MCF 10A (cell line): ENCODE measurements around the gene KLF13. TPM values are rescaled to one million over a fixed set of nuclear protein-coding genes. Genes with fewer than 3 reads are reported as not detected.

Source experiments
- BruUV-seq: library from RNA; stranded (reverse); fragments of 400-500 nt; replicated peaks from 2 replicates; lab custom pipeline; 2021; lab: Mats Ljungman, UMichigan
- CTCF ChIA-PET: fragments of 300-600 bp; sonication (Branson Sonifier 250); formaldehyde crosslinking; extraction: SDS; loops from one replicate; lab custom pipeline; 2021; ENCODE audit warnings: antibody characterized with exemption, inconsistent platforms; lab: Yijun Ruan, JAX
- POLR2A ChIA-PET: fragments of 300-600, 350-650 bp; sonication (Branson Sonifier 250); formaldehyde crosslinking; extraction: SDS; loops from one replicate; lab custom pipeline; 2020; ENCODE audit warnings: antibody characterized with exemption, inconsistent platforms; lab: Yijun Ruan, JAX
- DNase-seq: peaks from one replicate; pipeline ENCODE4 v3.0.0-alpha.2; 2018; ENCODE audit not compliant: unreplicated experiment
- H3K27ac Mint-ChIP-seq: one replicate; pipeline ENCODE4 v1.8.0; 2022; ENCODE audit warnings: mild to moderate bottlenecking, low read depth, mixed read lengths; ENCODE audit not compliant: unreplicated experiment
- H3K27me3 Mint-ChIP-seq: one replicate; pipeline ENCODE4 v1.8.0; 2022; ENCODE audit warnings: mixed read lengths; ENCODE audit not compliant: insufficient read depth, unreplicated experiment
- H3K36me3 Mint-ChIP-seq: one replicate; pipeline ENCODE4 v1.8.0; 2022; ENCODE audit warnings: mild to moderate bottlenecking, moderate library complexity, mixed read lengths; ENCODE audit not compliant: insufficient read depth, unreplicated experiment
- H3K4me1 Mint-ChIP-seq: one replicate; pipeline ENCODE4 v1.8.0; 2022; ENCODE audit warnings: mixed read lengths; ENCODE audit not compliant: insufficient read depth, unreplicated experiment
- H3K4me3 Mint-ChIP-seq: one replicate; pipeline ENCODE4 v1.8.0; 2022; ENCODE audit warnings: mild to moderate bottlenecking, moderate library complexity, mixed read lengths; ENCODE audit not compliant: unreplicated experiment
- H3K9me3 Mint-ChIP-seq: one replicate; pipeline ENCODE4 v1.8.0; 2022; ENCODE audit warnings: mixed read lengths; ENCODE audit not compliant: unreplicated experiment
- CTCF ChIP-seq: fragments of 200-600 bp; IDR thresholded peaks from one replicate; pipeline ENCODE4 v1.8.0; 2022; ENCODE audit warnings: antibody characterized with exemption, mild to moderate bottlenecking; ENCODE audit not compliant: unreplicated experiment
- intact Hi-C: fragments of 100-400 bp; cut with micrococcal nuclease; formaldehyde crosslinking; loops from 2 replicates; pipeline ENCODE4 v1.14.1; 2022
- total RNA-seq: library from RNA; stranded (reverse); gene quantifications from 2 replicates; pipeline ENCODE4 v1.2.3, GENCODE V29; 2022

The KLF13 gene
- total RNA-seq, 1 experiment from 2014 or later = 83.1 TPM

DNA sequence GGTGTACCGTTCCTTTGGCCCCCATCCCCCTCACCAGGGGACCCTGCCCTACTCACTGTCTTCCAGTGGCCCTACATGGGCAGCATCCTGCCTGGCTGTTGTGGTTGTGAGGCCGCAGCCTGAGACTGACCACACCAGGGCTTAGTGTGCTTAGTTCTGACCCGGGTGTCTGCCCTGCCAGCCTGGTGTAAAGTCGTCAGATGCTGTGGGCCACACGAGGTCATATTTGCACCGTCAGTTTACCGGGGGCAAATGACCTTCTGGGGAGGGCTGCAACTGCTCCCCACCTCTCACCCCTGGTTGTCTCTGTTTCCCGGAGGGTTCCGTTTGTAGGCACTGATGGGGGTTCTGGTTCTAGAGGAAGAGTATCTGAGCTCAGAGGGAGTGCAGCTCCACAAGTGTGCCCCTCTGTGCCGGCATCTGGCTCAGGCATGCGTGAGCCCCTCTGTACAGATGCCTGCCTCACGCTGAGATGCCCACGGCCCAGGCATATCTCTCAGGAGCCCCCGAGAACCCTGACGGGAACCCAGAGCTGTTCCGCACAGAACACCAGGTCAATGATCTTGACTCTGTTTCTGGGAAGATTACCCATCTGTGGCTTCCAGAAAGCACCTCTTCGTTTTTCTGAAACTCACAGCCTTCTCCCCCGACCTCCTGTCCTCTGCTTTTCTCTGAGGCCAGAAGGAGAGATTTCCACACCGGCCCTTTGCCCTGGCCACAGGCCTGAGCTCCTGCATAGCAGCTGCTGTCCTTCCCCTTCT, 19.2 kb downstream of the KLF13 start:
- Mint-ChIP-seq H3K4me3 (no peak overlapping the region), H3K36me3 (peaks cover 17% of the 10 kb centered on the region), H3K27me3 (no peaks in the 10 kb centered on the region), H3K9me3 (no peaks in the 10 kb centered on the region), H3K27ac (no peak overlapping the region), H3K4me1 (peaks cover 25% of the 10 kb centered on the region)
- POLR2A ChIA-PET = no interaction called here
- CTCF ChIA-PET = interaction anchor here (0.6 kb wide), 2 partner anchors 51 to 635 kb away, joined by 3 to 5 read pairs; no protein-coding TSS in a partner anchor
- intact Hi-C loops = no loop called here
- TF ChIP-seq CTCF = no peak
- no TSS peak for BruUV-seq
- DNase-seq = no peak

DNA sequence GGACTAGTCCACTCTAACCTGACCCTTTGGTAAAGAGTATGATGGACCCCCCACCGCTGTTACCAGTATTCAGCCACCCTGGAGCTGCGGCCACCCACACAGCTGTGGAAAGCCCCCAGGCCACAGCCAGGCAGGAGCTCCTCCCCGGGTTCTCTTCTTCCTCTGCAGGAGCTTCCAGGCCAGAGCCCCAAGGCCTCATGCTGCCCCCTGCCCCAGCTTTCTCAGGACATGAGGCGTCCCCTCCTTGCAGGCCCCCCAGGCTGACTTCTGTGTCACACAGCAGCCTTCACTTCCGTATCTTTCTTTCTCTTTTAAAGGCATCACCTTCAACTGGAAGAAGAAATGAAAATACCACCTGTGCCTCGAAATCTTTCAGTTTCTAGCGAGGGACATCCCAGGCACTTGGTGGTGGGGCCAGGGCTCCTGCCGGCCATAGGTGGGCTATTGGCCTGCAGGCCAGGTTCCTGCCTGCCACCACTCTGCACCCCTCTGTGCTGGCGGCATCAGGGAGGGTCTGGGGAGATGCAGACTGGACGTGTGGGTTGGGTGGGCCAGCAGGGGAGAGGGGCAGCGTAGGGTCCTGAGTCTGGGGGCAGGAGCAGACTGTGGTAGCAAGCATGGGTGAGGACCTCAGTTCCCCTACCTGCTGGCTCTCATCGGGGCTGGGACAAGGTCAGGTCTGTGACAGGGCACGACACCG, 19.9 kb downstream of the KLF13 start:
- Mint-ChIP-seq H3K36me3 (peaks cover 14% of the 10 kb centered on the region), H3K4me1 (peaks cover 26% of the 10 kb centered on the region), H3K27me3 (no peaks in the 10 kb centered on the region), H3K9me3 (no peaks in the 10 kb centered on the region), H3K4me3 (no peak overlapping the region), H3K27ac (no peak overlapping the region)
- POLR2A ChIA-PET = interaction anchor here (0.9 kb wide), 1 partner anchor 16 kb away, joined by 3 read pairs; no protein-coding TSS in a partner anchor
- no peak for DNase-seq
- BruUV-seq = no TSS peak
- intact Hi-C loops = no loop called here
- no peak for TF ChIP-seq CTCF
- CTCF ChIA-PET = interaction anchor here (0.6 kb wide), 2 partner anchors 52 to 636 kb away, joined by 3 to 5 read pairs; no protein-coding TSS in a partner anchor

- H3K4me1 Mint-ChIP-seq = peaks cover 29% of the 10 kb centered on the region
- intact Hi-C loops = no loop called here
Observed at GRCh38 chr15:31347067-31347975, 20.7 kb downstream of the KLF13 start.

More at GRCh38 chr15:31347067-31347975, 20.7 kb downstream of the KLF13 start:
- POLR2A ChIA-PET = interaction anchor here (0.9 kb wide), 1 partner anchor 15 kb away, joined by 3 read pairs; no protein-coding TSS in a partner anchor
- DNase-seq = no peak
- Mint-ChIP-seq H3K4me3 (no peak overlapping the region), H3K9me3 (no peaks in the 10 kb centered on the region), H3K27me3 (no peaks in the 10 kb centered on the region), H3K27ac (no peak overlapping the region), H3K36me3 (peaks cover 17% of the 10 kb centered on the region)
- BruUV-seq = no TSS peak
- CTCF ChIA-PET = interaction anchor here (0.5 to 0.7 kb wide), 2 partner anchors 142 to 552 kb away, joined by 3 read pairs; no protein-coding TSS in a partner anchor
- no peak for TF ChIP-seq CTCF
